HG03442 (cell line): Measurements from ENCODE around the gene CALCA.

Experiments
- ATAC-seq: cut with Tn5 transposase; IDR thresholded peaks from one replicate; pipeline ENCODE4 v1.9.1; 2021; ENCODE audit warnings: mild to moderate bottlenecking, moderate library complexity; ENCODE audit not compliant: unreplicated experiment

The CALCA gene

GRCh38 chr11:14949437-14950147 lies 22.6 kb downstream of the CALCA start:
- ATAC-seq, result no peak

- no peak for ATAC-seq
Observed at GRCh38 chr11:14942745-14943144, 29.4 kb downstream of the CALCA start.

- ATAC-seq, result no peak
Observed at GRCh38 chr11:14938936-14939335, 33.2 kb downstream of the CALCA start.

GRCh38 chr11:14934641-14935351 lies 37.4 kb downstream of the CALCA start:
- ATAC-seq, result no peak

- no peak for ATAC-seq
Observed at GRCh38 chr11:14932447-14932846, 39.7 kb downstream of the CALCA start.

GRCh38 chr11:14930369-14930768 lies 41.8 kb downstream of the CALCA start:
- ATAC-seq, result no peak

GRCh38 chr11:14927146-14927545 lies 45.0 kb downstream of the CALCA start:
- ATAC-seq, result no peak

GRCh38 chr11:14924318-14924717 lies 47.8 kb downstream of the CALCA start:
- no peak for ATAC-seq
